Measurements from ENCODE around the gene TRAPPC8.

- TF ChIP-seq POLR2A (IDR thresholded peaks at IDR 0.05) (no peak), CTCF (IDR thresholded peaks at IDR 0.05) (no peak), POLR2AphosphoS5 (IDR thresholded peaks at IDR 0.05) (no peak)
Observed at GRCh38 chr18:31837879-31838278, 105.0 kb downstream of the TRAPPC8 start.

All from prostate gland (tissue), 2 donors.